ENCODE data around the gene IFI27L1. TPM values are rescaled to one million over a fixed set of nuclear protein-coding genes. Genes with fewer than 3 reads are reported as not detected.

IFI27L1 gene
- total RNA-seq, 1 experiment from 2014 or later = 9.9 TPM

DNA sequence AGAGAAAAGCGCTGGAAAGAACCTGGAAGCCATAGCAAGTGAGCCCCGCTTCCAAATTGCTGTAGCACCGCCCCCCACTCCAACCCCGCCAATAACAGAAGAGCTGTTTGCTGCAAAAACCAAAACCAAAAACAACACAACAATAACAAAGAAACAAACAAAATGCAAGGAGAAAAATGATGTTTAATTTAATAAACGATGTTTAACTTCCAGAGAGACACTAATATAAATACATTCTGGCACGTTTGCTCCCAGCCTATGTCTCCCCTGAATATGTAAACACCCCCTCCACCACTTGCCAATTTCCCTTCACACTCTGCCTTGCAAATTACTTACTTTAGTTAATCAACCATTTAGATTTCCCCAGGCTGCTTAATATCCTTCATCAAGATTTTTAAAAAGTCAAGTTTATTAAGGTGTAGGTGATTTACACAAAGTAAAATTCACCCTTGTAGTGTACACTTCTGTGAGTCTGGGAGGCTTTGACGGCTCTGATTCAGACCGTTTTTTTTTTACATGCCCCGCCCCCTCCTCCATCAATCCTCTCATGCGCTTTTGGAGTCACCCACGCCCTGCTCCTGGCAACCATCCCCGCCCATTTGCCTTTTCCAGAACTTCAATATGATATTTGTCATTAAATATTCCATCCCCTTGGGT, 48.8 kb downstream of the IFI27L1 start:
- peak; percentile 40 for DNase-seq (ENCODE audit: extremely low read depth, low read depth)

DNA sequence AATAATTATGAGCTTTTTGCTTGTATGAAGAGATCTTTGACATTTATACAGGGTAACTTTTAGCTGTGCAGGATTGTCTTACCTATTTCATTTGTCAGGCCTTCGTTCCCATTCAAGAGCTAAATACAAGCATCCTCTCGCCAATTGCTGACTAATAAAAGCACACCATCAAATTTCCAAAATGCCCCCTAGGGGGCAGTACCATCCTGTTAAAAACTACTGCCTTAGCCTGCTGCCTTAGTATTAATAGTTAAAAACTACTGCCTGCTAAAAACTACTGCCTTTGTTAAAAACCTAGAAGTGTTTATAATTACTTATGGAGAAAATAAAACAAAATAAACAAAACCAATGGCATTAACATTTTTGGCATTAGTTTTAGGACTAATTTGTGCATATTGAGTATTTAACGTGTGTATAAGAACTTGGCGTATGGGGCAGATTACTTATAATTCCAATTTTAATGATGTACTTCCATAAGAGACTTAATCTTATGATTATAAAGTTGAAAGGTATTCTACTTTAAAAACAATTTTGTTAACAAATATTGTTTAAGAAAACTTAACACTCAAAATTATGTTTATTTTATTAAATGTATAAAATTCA, 51.3 kb downstream of the IFI27L1 start:
- peak; percentile 77 for DNase-seq (ENCODE audit: extremely low read depth, low read depth)

DNA sequence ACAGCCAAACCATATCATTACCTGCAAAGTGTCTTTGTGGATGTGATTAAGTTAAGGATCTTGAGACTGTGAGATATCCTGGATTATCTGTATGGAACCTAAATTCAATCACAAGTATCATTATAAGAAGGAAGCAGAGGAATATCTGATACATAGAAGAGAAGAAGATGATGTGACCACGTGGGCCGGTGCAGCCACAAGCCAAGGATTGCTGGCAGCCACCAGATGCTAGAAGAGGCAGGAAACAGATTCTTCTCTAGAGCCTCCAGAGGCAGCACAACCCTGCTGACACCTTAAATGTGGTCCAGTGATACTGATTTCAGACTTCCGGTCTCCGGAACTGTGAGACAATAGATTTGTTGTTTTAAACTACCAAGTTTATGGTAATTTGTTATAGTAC, 54.4 kb downstream of the IFI27L1 start:
- DNase-seq (ENCODE audit: extremely low read depth, low read depth) = no peak

DNA sequence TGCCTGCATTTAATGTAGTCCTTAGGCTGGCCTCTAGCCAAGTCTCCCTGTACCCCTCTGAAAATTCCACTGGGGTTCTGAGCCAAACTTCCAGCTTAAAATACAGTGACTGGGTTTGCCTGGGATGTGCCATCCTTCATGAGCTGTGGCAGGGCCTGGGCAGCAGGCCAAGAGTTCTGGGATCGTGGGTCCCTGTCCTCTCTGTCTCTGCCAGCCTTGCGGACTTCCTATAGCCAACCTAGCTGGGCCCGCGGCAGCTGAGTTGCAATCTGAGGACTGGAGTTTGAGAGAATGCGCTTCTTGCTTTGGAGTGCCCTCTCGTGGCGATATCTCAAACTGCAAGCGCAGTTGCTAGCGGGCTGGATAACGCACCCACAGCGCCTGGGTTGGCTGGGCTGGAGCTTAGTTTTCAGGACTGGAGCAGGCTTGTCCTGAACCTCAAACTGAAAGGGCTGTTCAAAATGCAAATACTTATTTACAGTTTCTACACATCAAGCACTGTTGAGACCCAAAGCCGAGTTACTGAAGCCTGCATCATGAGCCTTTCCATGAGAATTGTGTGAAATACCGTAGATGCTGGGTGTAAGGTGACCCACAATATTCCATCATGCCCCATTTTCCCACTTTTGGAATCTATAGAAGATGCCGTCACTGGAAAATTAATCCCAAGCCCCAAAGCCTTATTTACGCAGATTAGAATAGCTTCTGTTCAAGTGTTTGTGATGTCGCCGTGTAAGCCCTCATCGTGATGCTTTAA, 55.6 kb downstream of the IFI27L1 start:
- DNase-seq (ENCODE audit: extremely low read depth, low read depth) = peak; percentile 84

DNA sequence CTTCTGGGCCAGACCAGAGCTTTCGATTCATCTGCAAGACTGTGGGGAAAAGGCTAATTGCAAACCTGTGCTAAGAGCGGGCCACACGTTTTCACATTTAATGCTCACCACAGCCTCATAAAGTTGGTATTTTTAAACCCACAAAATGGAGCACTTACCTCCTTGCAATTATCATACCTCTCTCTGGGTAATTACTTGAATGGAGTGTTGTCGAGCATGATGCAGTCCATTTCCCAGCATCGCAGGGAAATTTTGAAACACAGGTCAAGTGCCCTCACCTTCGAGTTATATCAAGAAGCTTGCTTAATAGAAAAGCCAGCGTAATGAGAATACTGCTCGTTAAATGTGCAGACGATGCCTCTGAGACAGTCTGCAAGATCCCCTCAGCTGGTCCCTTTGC, 57.1 kb downstream of the IFI27L1 start:
- DNase-seq (ENCODE audit: extremely low read depth, low read depth) = no peak

DNA sequence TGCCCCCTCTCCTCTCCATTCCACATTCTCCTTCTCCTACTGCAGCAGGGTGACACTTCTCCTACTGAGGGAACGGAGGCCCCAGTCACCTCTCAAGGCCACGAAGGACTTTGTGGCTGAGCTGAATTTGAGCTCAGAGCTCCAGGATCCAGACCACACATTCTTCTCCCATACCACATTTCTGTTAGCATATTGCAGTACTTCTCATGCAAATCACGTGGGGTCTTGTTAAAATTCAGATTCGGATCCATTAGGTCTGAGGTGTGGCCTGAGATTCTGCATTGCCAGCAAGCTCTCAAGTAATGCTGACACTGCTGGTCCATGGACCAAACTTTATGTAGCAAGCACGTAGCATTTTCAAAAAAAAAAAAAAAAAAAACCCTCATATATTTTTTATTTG, 57.9 kb downstream of the IFI27L1 start:
- no peak for DNase-seq (ENCODE audit: extremely low read depth, low read depth)

DNA sequence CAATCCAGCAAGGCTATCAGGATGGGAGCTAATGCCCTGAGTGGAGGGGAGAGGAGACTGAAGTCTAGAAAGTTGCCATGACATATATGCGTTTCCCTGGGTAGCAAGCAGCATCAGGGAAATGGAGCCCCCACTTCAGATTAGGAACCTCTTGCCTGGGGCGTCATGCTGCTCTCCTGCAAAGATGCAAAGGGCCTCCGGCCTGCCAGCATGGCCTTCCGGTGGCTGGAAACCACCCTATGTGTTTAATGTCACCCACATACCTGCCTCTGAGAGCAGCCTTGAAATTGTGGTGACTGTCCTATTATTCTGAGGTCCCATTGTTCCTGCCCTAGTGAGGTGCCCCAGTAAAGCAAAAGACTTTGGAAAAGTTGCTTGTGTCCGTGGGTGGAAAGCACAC, 58.3 kb downstream of the IFI27L1 start:
- DNase-seq (ENCODE audit: extremely low read depth, low read depth) = no peak

DNA sequence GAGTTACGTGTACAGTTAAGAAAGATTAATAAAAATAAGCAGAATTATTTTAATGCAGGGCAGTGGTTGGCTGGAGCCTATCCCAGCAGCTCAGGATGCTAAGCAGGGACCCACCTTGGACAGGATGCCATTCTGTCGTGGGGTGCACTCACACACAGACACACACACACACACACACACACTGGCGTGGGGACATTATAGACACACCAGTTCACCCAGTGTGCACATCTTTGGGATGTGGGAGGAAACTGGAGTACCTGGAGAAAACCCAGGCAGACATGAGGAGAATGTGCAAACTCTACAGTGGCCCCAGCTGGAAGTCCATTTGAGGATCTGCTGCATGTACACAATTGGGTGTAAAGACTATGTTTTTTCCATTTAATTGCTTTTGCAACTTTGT, 61.1 kb downstream of the IFI27L1 start:
- no peak for DNase-seq (ENCODE audit: extremely low read depth, low read depth)

DNA sequence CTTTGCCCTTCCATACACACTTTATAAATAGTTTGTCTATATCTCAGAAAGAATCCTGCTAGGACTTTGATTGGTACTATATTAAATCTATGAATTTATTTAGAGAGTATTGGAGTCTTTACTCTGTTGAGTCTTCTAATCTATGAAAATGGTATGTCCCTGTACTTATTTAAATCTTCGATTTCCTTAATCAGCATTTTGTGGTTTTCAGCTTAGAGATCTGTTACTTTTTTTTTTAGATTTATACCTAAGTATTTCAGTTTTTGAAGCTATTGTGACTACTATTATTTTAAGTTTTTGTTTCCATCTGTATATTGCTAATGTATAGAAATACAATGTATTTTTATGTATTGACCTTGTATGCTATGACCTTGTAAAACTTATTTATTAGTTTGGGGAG, 61.7 kb downstream of the IFI27L1 start:
- DNase-seq (ENCODE audit: extremely low read depth, low read depth) = no peak

DNA sequence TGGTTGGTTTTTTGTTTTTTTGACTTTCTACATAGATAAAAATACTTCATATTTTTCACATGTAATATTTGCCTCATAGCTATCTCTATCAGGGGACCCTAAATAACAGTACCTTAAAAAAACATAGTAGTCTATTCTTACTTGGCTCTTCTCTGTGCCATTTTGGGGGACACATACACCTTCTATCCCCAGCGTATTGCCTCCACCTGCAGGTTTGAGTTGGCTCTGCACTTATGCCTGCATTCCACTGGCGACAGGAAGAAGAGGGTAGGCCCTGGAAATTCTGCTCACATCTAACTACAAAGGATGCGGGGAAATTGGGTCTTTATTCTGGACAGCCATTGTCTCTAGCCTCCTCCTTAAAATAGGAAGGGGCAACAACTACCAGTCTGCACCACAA, 62.1 kb downstream of the IFI27L1 start:
- DNase-seq (ENCODE audit: extremely low read depth, low read depth) = no peak

DNA sequence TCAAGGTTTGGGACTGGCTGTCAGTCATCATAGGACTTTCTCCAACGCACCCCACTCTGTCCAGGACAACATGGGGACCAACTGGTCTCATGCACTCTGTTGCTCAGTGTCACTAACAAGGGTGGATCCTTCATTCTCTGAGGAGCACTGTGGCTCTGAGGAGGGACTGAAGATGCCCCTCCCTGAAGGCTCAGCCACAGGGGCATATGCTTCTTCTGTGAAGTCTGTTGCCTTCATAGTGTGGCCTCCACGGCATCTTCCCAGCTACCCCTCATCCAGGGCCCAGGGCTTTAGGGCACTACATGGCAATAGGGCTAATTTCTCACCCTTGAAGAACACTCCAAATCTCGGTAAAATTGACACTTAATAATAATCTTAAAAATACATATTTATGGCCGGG, 62.6 kb downstream of the IFI27L1 start:
- no peak for DNase-seq (ENCODE audit: extremely low read depth, low read depth)

DNA sequence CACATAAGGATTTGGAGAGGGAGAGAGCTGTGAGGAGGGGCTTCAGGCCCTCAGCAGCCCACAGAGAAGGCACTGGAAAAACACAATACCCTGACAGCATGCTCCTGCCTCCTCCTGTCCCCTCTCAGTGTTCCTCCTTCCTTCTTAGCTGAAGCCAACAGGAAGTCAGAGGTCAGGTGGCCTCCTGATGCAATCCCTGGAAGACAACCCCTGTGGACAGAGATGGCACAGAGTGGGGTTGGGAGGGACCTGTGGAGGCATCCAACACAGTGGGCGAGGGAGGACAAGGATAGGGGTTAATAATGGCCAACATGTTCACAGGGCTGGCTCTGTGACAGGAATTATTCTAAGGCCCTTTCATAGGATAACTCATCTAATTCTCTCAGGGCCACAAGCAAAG, 63.7 kb downstream of the IFI27L1 start:
- no peak for DNase-seq (ENCODE audit: extremely low read depth, low read depth)

DNA sequence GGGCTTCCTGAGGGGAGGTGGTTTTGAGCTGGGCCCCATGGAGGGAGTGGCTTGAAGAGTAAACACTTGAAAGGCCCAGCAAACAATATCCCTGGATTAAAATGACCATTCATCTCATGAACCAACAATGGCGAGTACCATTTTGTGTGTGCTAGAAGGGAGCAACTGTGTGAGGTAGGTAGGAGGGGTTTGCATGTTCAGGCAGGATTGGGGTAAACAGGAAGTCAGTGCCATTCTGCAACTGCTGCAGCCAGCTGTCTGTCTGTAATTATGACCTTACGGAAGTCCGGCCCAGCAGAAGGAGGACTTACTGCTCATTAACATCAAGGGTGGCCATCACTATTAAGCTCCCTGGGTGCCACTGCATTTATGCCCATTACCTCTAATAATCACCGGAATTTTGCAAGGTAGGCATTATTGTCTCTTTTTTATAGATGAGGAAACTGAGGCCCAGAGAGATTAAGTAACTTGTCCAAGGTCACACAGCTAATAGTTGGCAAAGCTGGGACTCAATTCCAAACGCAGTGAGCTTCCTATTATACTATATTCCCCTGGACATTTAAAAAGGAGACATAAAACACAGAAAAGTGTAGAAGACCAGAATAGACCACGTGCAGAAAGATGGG, 64.9 kb downstream of the IFI27L1 start:
- no peak for DNase-seq (ENCODE audit: extremely low read depth, low read depth)

Other genes starting within 250 kb of the IFI27L1 start
- gene FAM181A, start 154.0 kb upstream of the IFI27L1 start, total RNA-seq (2014; rRNA removed; shearing (Covaris generic)) = not detected in 2 replicates
- not detected in 2 replicates for gene ASB2, start 104.7 kb upstream of the IFI27L1 start, total RNA-seq (2014; rRNA removed; shearing (Covaris generic))
- gene CCDC197, start 84.0 kb upstream of the IFI27L1 start, total RNA-seq (2014; rRNA removed; shearing (Covaris generic)) = not detected in 2 replicates
- 0.72 and 0.74 TPM in 2 replicates for gene OTUB2, start 55.0 kb upstream of the IFI27L1 start, total RNA-seq (2014; rRNA removed; shearing (Covaris generic))
- gene DDX24, start 108 bp upstream of the IFI27L1 start, total RNA-seq (2014; rRNA removed; shearing (Covaris generic)) = 89.8 and 101 TPM in 2 replicates
- 1.6 and 2.5 TPM in 2 replicates for gene IFI27, start 29.4 kb downstream of the IFI27L1 start, total RNA-seq (2014; rRNA removed; shearing (Covaris generic))
- 68.9 and 99.6 TPM in 2 replicates for gene IFI27L2, start 48.3 kb downstream of the IFI27L1 start, total RNA-seq (2014; rRNA removed; shearing (Covaris generic))
- gene PPP4R4, start 93.0 kb downstream of the IFI27L1 start, total RNA-seq (2014; rRNA removed; shearing (Covaris generic)) = 0.35 TPM in 1 of 2 replicates, not detected in the other
- not detected in 2 replicates for gene SERPINA10, start 212.0 kb downstream of the IFI27L1 start, total RNA-seq (2014; rRNA removed; shearing (Covaris generic))
- gene SERPINA6, start 242.0 kb downstream of the IFI27L1 start, total RNA-seq (2014; rRNA removed; shearing (Covaris generic)) = 0.26 TPM in 1 of 2 replicates, not detected in the other